Tongue (tissue), 2 donors: Measurements from ENCODE around the gene ZBTB2. TPM values are rescaled to one million over a fixed set of nuclear protein-coding genes. Genes with fewer than 3 reads are reported as not detected.

Source experiments
- DNase-seq: peaks from one replicate; pipeline ENCODE4 v3.0.0-alpha.2; 2015
- total RNA-seq: library from RNA; depleted of rRNA; stranded (reverse); fragments of >200 nt; gene quantifications from one replicate; pipeline ENCODE4 v1.2.3, GENCODE V29; 2014

Gene ZBTB2
- 5.8 TPM for total RNA-seq

- peak; percentile 84 for DNase-seq
Observed at GRCh38 chr6:151391471-151392413, at the start of gene ZBTB2. Gene ZBTB2, minus strand, starts transcription at chr6:151391559. Its CDS starts 17,922 bp downstream, at chr6:151373637.

- peak; percentile 47 for DNase-seq
Observed at GRCh38 chr6:151440930-151441329, 49.6 kb upstream of the ZBTB2 start.

- DNase-seq: no peak
Observed at GRCh38 chr6:151440498-151440897, 49.1 kb upstream of the ZBTB2 start.

- DNase-seq: no peak
Observed at GRCh38 chr6:151437401-151437800, 46.0 kb upstream of the ZBTB2 start.

- peak; percentile 32 for DNase-seq
Observed at GRCh38 chr6:151436802-151437201, 45.4 kb upstream of the ZBTB2 start.

GRCh38 chr6:151436300-151436699 lies 44.9 kb upstream of the ZBTB2 start:
- DNase-seq: no peak

- DNase-seq: no peak
Observed at GRCh38 chr6:151434369-151434768, 43.0 kb upstream of the ZBTB2 start.

GRCh38 chr6:151432651-151433050 lies 41.3 kb upstream of the ZBTB2 start:
- DNase-seq: no peak

GRCh38 chr6:151431337-151431736 lies 40.0 kb upstream of the ZBTB2 start:
- DNase-seq: no peak

GRCh38 chr6:151430886-151431285 lies 39.5 kb upstream of the ZBTB2 start:
- no peak for DNase-seq

- DNase-seq: no peak
Observed at GRCh38 chr6:151428093-151428735, 36.9 kb upstream of the ZBTB2 start.

GRCh38 chr6:151425561-151425960 lies 34.2 kb upstream of the ZBTB2 start:
- no peak for DNase-seq

GRCh38 chr6:151422981-151423380 lies 31.6 kb upstream of the ZBTB2 start:
- DNase-seq: no peak

- no peak for DNase-seq
Observed at GRCh38 chr6:151417477-151417876, 26.1 kb upstream of the ZBTB2 start.

- no peak for DNase-seq
Observed at GRCh38 chr6:151414641-151415260, 23.4 kb upstream of the ZBTB2 start.

- DNase-seq: no peak
Observed at GRCh38 chr6:151413372-151414145, 22.2 kb upstream of the ZBTB2 start.

- no peak for DNase-seq
Observed at GRCh38 chr6:151412909-151413308, 21.6 kb upstream of the ZBTB2 start.

- no peak for DNase-seq
Observed at GRCh38 chr6:151409679-151410078, 18.3 kb upstream of the ZBTB2 start.

GRCh38 chr6:151409260-151409659 lies 17.9 kb upstream of the ZBTB2 start:
- no peak for DNase-seq

- no peak for DNase-seq
Observed at GRCh38 chr6:151408858-151409257, 17.5 kb upstream of the ZBTB2 start.

- no peak for DNase-seq
Observed at GRCh38 chr6:151403919-151404308, 12.6 kb upstream of the ZBTB2 start.

- no peak for DNase-seq
Observed at GRCh38 chr6:151402228-151402627, 10.9 kb upstream of the ZBTB2 start.
